Fibroblast of lung (primary cell): ENCODE measurements around the gene CFAP57. TPM values are rescaled to one million over a fixed set of nuclear protein-coding genes. Genes with fewer than 3 reads are reported as not detected.

Experiments used
- DNase-seq, 2 donors: peaks; one replicate each; pipeline versions ENCODE4 v3.0.0 to v3.0.0-alpha.2; 2010; ENCODE audit warnings: low read depth in 2 of 2
- H2AFZ ChIP-seq: 2 replicates; pipeline ENCODE4 v1.5.1; 2012; ENCODE audit warnings: low read length, control low read depth, inconsistent platforms
- H3K27ac ChIP-seq: 2 replicates; pipeline ENCODE4 v1.5.1; 2011; ENCODE audit warnings: low read length, control low read depth; ENCODE audit not compliant: insufficient read depth
- H3K27me3 ChIP-seq: 2 replicates; pipeline ENCODE4 v1.5.1; 2011; ENCODE audit warnings: mild to moderate bottlenecking, low read length; ENCODE audit not compliant: control insufficient read depth, insufficient read depth
- H3K36me3 ChIP-seq: 2 replicates; pipeline ENCODE4 v1.5.1; 2011; ENCODE audit warnings: low read length; ENCODE audit not compliant: control insufficient read depth, insufficient read depth
- H3K4me1 ChIP-seq: 2 replicates; pipeline ENCODE4 v1.5.1; 2011; ENCODE audit warnings: low read length; ENCODE audit not compliant: control insufficient read depth, insufficient read depth; ENCODE audit errors: extremely low read depth
- H3K4me2 ChIP-seq: 2 replicates; pipeline ENCODE4 v1.5.1; 2011; ENCODE audit warnings: low read length, control low read depth; ENCODE audit not compliant: insufficient read depth; ENCODE audit errors: extremely low read depth
- H3K4me3 ChIP-seq, 4 experiments: fragments of 200-600 bp in 1 of 4; sonication (generic) in 1 of 4; replicated peaks in 1 of 4; 2 replicates each; pipeline ENCODE4 v1.5.1; 2011 to 2016; ENCODE audit warnings: low read length in 4 of 4, low read depth in 3 of 4, mild to moderate bottlenecking in 3 of 4, control low read depth in 2 of 4, inconsistent platforms in 1 of 4, mixed read lengths in 1 of 4; ENCODE audit not compliant: insufficient read depth in 1 of 4; ENCODE audit errors: control extremely low read depth in 1 of 4
- H3K79me2 ChIP-seq: 2 replicates; pipeline ENCODE4 v1.5.1; 2012; ENCODE audit warnings: mild to moderate bottlenecking, low read length, inconsistent platforms; ENCODE audit not compliant: control insufficient read depth, insufficient read depth
- H3K9ac ChIP-seq: 2 replicates; pipeline ENCODE4 v1.5.1; 2011; ENCODE audit warnings: mild to moderate bottlenecking, low read length, control low read depth; ENCODE audit not compliant: insufficient read depth
- H3K9me3 ChIP-seq: 2 replicates; pipeline ENCODE4 v1.5.1; 2012; ENCODE audit warnings: low read depth, low read length; ENCODE audit not compliant: control insufficient read depth, insufficient read depth
- H4K20me1 ChIP-seq: 2 replicates; pipeline ENCODE4 v1.5.1; 2011; ENCODE audit warnings: low read length; ENCODE audit not compliant: control insufficient read depth, insufficient read depth; ENCODE audit errors: extremely low read depth
- CTCF ChIP-seq, 2 donors: IDR thresholded peaks in 1 of 2; conservative IDR thresholded peaks in 1 of 2; 1 replicate in 1 of 2; 2 replicates in 1 of 2; pipeline ENCODE4 v1.5.1; 2011 to 2012; ENCODE audit warnings: low read length in 2 of 2, control low read depth in 1 of 2, inconsistent platforms in 1 of 2, low read depth in 1 of 2, mild to moderate bottlenecking in 1 of 2
- EZH2 ChIP-seq: IDR thresholded peaks from 2 replicates; pipeline ENCODE4 v1.5.1; 2012; ENCODE audit warnings: low read length, control low read depth, mild to moderate bottlenecking; ENCODE audit errors: missing control alignments
- polyA plus RNA-seq, 2 donors: library from polyadenylated mRNA; depleted of rRNA in 1 of 2; stranded (reverse) in 1 of 2; unstranded in 1 of 2; fragments of >200 nt; gene quantifications; 2 replicates each; pipeline ENCODE4 v1.2.1, GENCODE V29; 2011 to 2012; ENCODE audit warnings: missing spikeins in 1 of 2
- total RNA-seq: library from RNA; depleted of rRNA; stranded (reverse); fragments of >200 nt; gene quantifications from 2 replicates; pipeline ENCODE4 v1.2.1, GENCODE V29; 2014

The CFAP57 gene
- total and polyA plus RNA-seq, 2 donors (not counting 1 experiment from before 2014, with no cell fraction given) = 0.17 to 0.22 TPM

- no peak overlapping the region for H3K4me3 ChIP-seq
- H3K9ac ChIP-seq = no peak overlapping the region
- no peaks in the 10 kb centered on the region for H3K9me3 ChIP-seq
- no peaks in the 10 kb centered on the region for H3K79me2 ChIP-seq
- no peaks in the 10 kb centered on the region for H4K20me1 ChIP-seq
- H2AFZ ChIP-seq = no peak overlapping the region
- H3K36me3 ChIP-seq = no peaks in the 10 kb centered on the region
- TF ChIP-seq EZH2 (no peak), CTCF (conservative IDR thresholded peaks at IDR 0.05 in 1 of 2, IDR thresholded peaks at IDR 0.05 in 1 of 2; ENCODE audit: low read depth in 1 of 2, low read length in 2 of 2) (no peak)
- no peak for DNase-seq
- H3K4me2 ChIP-seq = no peak overlapping the region
- peaks cover 10% of the 10 kb centered on the region for H3K27me3 ChIP-seq
- no peaks in the 10 kb centered on the region for H3K4me1 ChIP-seq
- no peak overlapping the region for H3K27ac ChIP-seq
Observed at GRCh38 chr1:43252225-43252624, 80.1 kb downstream of the CFAP57 start.

- Histone ChIP-seq H3K79me2 (no peaks in the 10 kb centered on the region), H3K4me1 (no peaks in the 10 kb centered on the region), H2AFZ (no peak overlapping the region), H3K9me3 (no peaks in the 10 kb centered on the region), H3K27ac (no peak overlapping the region), H3K36me3 (no peaks in the 10 kb centered on the region), H4K20me1 (no peaks in the 10 kb centered on the region), H3K4me3 (no peak overlapping the region), H3K27me3 (peaks cover 13% of the 10 kb centered on the region), H3K4me2 (no peak overlapping the region), H3K9ac (no peak overlapping the region)
- no peak for DNase-seq
- TF ChIP-seq CTCF (conservative IDR thresholded peaks at IDR 0.05 in 1 of 2, IDR thresholded peaks at IDR 0.05 in 1 of 2; ENCODE audit: low read depth in 1 of 2, low read length in 2 of 2) = no peak
- TF ChIP-seq EZH2 = no peak
Observed at GRCh38 chr1:43253173-43253572, 81.0 kb downstream of the CFAP57 start.

- no peaks in the 10 kb centered on the region for H3K9me3 ChIP-seq
- no peak overlapping the region for H3K9ac ChIP-seq
- no peaks in the 10 kb centered on the region for H3K79me2 ChIP-seq
- no peak overlapping the region for H2AFZ ChIP-seq
- peaks cover 13% of the 10 kb centered on the region for H3K27me3 ChIP-seq
- no peaks in the 10 kb centered on the region for H4K20me1 ChIP-seq
- no peak overlapping the region for H3K4me2 ChIP-seq
- no peaks in the 10 kb centered on the region for H3K36me3 ChIP-seq
- TF ChIP-seq CTCF (conservative IDR thresholded peaks at IDR 0.05 in 1 of 2, IDR thresholded peaks at IDR 0.05 in 1 of 2; ENCODE audit: low read depth in 1 of 2, low read length in 2 of 2) = no peak
- no peak for TF ChIP-seq EZH2
- H3K27ac ChIP-seq = no peak overlapping the region
- H3K4me1 ChIP-seq = no peaks in the 10 kb centered on the region
- H3K4me3 ChIP-seq = no peak overlapping the region
- no peak for DNase-seq
Observed at GRCh38 chr1:43253876-43254275, 81.7 kb downstream of the CFAP57 start.
